Heart right ventricle (tissue), 16 donors: ENCODE measurements around the gene OTULINL. TPM values are rescaled to one million over a fixed set of nuclear protein-coding genes. Genes with fewer than 3 reads are reported as not detected.

Source experiments
- ATAC-seq, 8 donors: fragments of 200-7000 bp; cut with Tn5 transposase; one replicate each; pipeline ENCODE4 v1.9.1; 2020; ENCODE audit warnings: mild to moderate bottlenecking in 8 of 8, moderate library complexity in 8 of 8, moderate number of reproducible peaks in 1 of 8
- DNase-seq, 2 donors: peaks; one replicate each; pipeline ENCODE4 v3.0.0-alpha.2; 2020
- H3K27ac ChIP-seq, 10 donors: fragments of 200-600 bp; sonication (generic) in 2 of 10; one replicate each; pipeline versions ENCODE4 v1.5.0 to v1.8.0; 2020 to 2022; ENCODE audit warnings: mild to moderate bottlenecking in 3 of 10
- H3K27me3 ChIP-seq, 7 donors: fragments of 200-600 bp; one replicate each; pipeline ENCODE4 v1.8.0; 2021 to 2022; ENCODE audit warnings: mild to moderate bottlenecking in 2 of 7
- H3K36me3 ChIP-seq, 9 donors: fragments of 200-600 bp; sonication (generic) in 1 of 9; one replicate each; pipeline versions ENCODE4 v1.5.0 to v1.8.0; 2020 to 2022; ENCODE audit warnings: mild to moderate bottlenecking in 2 of 9
- H3K4me1 ChIP-seq, 9 donors: fragments of 200-600 bp; sonication (generic) in 1 of 9; one replicate each; pipeline versions ENCODE4 v1.5.0 to v1.8.0; 2020 to 2022; ENCODE audit warnings: mild to moderate bottlenecking in 4 of 9
- H3K4me3 ChIP-seq, 10 donors: fragments of 200-600 bp; sonication (generic) in 2 of 10; one replicate each; pipeline versions ENCODE4 v1.5.0 to v1.8.0; 2020 to 2022; ENCODE audit warnings: mild to moderate bottlenecking in 7 of 10, moderate library complexity in 2 of 10
- H3K9me3 ChIP-seq, 11 donors: fragments of 200-600 bp in 10 of 11; sonication (generic) in 2 of 11; one replicate each; pipeline versions ENCODE4 v1.5.0 to v1.8.0; 2013 to 2022; ENCODE audit warnings: mild to moderate bottlenecking in 2 of 11, control low read depth in 1 of 11, moderate library complexity in 1 of 11
- WGBS, 2 donors: extraction: QIAGEN DNeasy Blood & Tissue Kit; methylation state at CpG; one replicate each; pipeline ENCODE4 v1.1.7; 2013; ENCODE audit warnings: inconsistent platforms in 1 of 2; 5-methylcytosine and 5-hydroxymethylcytosine counted together
- intact Hi-C, 10 donors: fragments of 100-400 bp; cut with DNase I; formaldehyde crosslinking; loops; one replicate each; pipeline versions ENCODE4 v1.11.1 to v1.14.2; 2022
- polyA plus RNA-seq, 2 donors: library from polyadenylated mRNA; stranded (reverse); fragments of 200-250 nt; gene quantifications; one replicate each; pipeline ENCODE4 v1.2.3, GENCODE V29; 2013
- total RNA-seq, 10 donors: library from RNA; stranded (reverse); fragmentation: NEBNext Ultra II Directional in 3 of 10; extraction: Animal tissue kit (Norgen Biotek cat#: 25700) in 3 of 10; gene quantifications; one replicate each; pipeline versions ENCODE4 v1.2.1 to v1.2.4, GENCODE V29; 2021 to 2023
- TF ChIP-seq, protein P1 (sequence below), 9 donors: fragments of 200-600 bp; sonication (generic) in 2 of 9; IDR thresholded peaks; one replicate each; pipeline versions ENCODE4 v1.5.0 to v1.8.0; 2021 to 2022; ENCODE audit warnings: antibody characterized with exemption in 9 of 9, mild to moderate bottlenecking in 5 of 9, moderate library complexity in 1 of 9
- donor health status: Arrhythmogenic right ventricular cardiomyopathy.
- donor health status: ischemic (EF 13 %, LVEDD 7.1; RV severe dilation, severe dysfunction).
- donor health status: healthy with polysubstance abuse.
- donor health status: DM: no; HTN: yes; CAD: no.
- donor health status: DM: no; HTN: no; CAD: no.
- donor health status: ischemic (EF 25% LVEDD 6.9; RV normal size, moderate dysfunction).
- donor health status: ischemic (EF 25% LVEDD 5.7; RV mildly dilated, moderate dysfunction).
- donor health status: healthy.
- donor health status: DM: yes; HTN: yes; CAD: no.
- donor health status: Ischemic cardiomyopathy.
- donor health status: ischemic (EF 35%, LVEDD 5.7; RV mildly dilated, moderate dysfunction).
- donor health status: nonischemic (EF 11% LVEDD 7.7; RV severe dilation, severe dysfunction).
- donor health status: DM: yes; HTN: yes; CAD: no.
- donor health status: PGD.
- donor health status: ischemic (EF 29% LVEDD 5.4; RV normal size, mild dysfunction).
- donor health status: nonischemic (EF 23%, LVEDD 6.1; RV moderate dilation, normal function).

The OTULINL gene
- total and polyA plus RNA-seq, 12 donors: 0.29 to 9.5 (median 1.3) TPM

DNA sequence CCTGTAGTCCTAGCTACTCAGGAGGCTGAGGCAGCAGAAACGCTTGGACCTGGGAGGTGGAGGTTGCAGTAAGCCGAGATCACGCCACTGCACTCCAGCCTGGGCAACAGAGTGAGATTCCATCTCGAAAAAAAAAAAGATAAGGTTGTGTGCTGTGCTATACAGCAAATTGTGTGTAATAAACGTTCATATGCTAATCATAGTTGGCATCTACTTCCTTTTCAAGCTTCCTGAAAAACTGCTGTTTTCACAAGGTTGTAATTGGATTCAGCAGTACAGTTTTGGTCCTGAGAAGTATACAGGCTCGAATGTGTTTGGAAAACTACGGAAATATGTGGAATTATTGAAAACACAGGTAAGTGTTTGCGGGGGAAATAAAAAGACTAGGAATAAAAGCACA lies 25.5 kb downstream of the OTULINL start:
- Histone ChIP-seq H3K27ac (no peak overlapping the region), H3K4me3 (no peak overlapping the region), H3K27me3 (peaks cover 0 to 3% (median 0%) of the 10 kb centered on the region in 7 donors), H3K9me3 (peaks cover 0 to 4% (median 0%) of the 10 kb centered on the region in 11 donors), H3K36me3 (peaks cover 0 to 57% (median 0%) of the 10 kb centered on the region in 9 donors), H3K4me1 (peaks cover 0 to 19% (median 0%) of the 10 kb centered on the region in 9 donors)
- intact Hi-C loops: no loop called here
- DNase-seq (no peak), ATAC-seq (no peak)
- WGBS, 2 donors: 81 to 83% methylated on average over 8 of the region's 8 CpGs
- TF ChIP-seq, protein P1, sequence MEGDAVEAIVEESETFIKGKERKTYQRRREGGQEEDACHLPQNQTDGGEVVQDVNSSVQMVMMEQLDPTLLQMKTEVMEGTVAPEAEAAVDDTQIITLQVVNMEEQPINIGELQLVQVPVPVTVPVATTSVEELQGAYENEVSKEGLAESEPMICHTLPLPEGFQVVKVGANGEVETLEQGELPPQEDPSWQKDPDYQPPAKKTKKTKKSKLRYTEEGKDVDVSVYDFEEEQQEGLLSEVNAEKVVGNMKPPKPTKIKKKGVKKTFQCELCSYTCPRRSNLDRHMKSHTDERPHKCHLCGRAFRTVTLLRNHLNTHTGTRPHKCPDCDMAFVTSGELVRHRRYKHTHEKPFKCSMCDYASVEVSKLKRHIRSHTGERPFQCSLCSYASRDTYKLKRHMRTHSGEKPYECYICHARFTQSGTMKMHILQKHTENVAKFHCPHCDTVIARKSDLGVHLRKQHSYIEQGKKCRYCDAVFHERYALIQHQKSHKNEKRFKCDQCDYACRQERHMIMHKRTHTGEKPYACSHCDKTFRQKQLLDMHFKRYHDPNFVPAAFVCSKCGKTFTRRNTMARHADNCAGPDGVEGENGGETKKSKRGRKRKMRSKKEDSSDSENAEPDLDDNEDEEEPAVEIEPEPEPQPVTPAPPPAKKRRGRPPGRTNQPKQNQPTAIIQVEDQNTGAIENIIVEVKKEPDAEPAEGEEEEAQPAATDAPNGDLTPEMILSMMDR (IDR thresholded peaks at IDR 0.05): no peak

GRCh38 chr5:14608169-14608568 lies 26.6 kb downstream of the OTULINL start:
- Histone ChIP-seq H3K9me3 (peaks cover 0 to 4% (median 0%) of the 10 kb centered on the region in 11 donors), H3K36me3 (peaks cover 0 to 53% (median 0%) of the 10 kb centered on the region in 9 donors), H3K4me3 (no peak overlapping the region), H3K4me1 (peaks cover 0 to 19% (median 0%) of the 10 kb centered on the region in 9 donors), H3K27ac (no peak overlapping the region), H3K27me3 (peaks cover 0 to 3% (median 0%) of the 10 kb centered on the region in 7 donors)
- intact Hi-C loops: no loop called here
- no peak for ATAC-seq
- WGBS, 2 donors: 44 to 54% methylated on average over 2 of the region's 2 CpGs
- DNase-seq: no peak
- TF ChIP-seq, protein P1 (IDR thresholded peaks at IDR 0.05): no peak

DNA sequence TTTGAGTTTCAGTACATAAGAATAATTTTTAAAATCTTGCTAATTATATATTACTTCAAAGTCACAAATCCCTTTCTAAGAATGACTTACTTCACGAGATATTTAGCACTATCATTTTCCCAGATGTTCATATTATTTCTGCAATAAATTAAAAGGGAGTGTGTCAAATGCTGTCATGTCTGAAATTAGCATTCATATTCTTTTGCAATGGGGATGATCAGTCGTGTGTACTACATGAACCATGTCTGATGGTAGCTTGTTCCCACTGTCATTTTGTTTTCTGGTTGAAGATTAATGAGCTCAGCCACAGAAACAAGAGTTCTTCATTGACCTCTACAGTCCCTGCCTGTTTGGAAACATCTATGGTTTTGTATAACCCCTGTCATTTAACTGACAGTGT lies 30.1 kb downstream of the OTULINL start:
- no peak for ATAC-seq
- Histone ChIP-seq H3K36me3 (peaks cover 0 to 68% (median 0%) of the 10 kb centered on the region in 9 donors), H3K27me3 (peaks cover 0 to 3% (median 0%) of the 10 kb centered on the region in 7 donors), H3K4me3 (no peak overlapping the region), H3K4me1 (peaks cover 0 to 15% (median 0%) of the 10 kb centered on the region in 9 donors), H3K9me3 (no peaks in the 10 kb centered on the region), H3K27ac (no peak overlapping the region)
- no peak for DNase-seq
- WGBS, 2 donors: 78 to 84% methylated on average over 2 of the region's 2 CpGs
- TF ChIP-seq, protein P1 (IDR thresholded peaks at IDR 0.05): no peak
- intact Hi-C loops: no loop called here

- no peak for DNase-seq
- peaks cover 0 to 71% (median 0%) of the 10 kb centered on the region in 9 donors for H3K36me3 ChIP-seq
- no peak overlapping the region for H3K27ac ChIP-seq
- no peak overlapping the region for H3K4me3 ChIP-seq
- no peaks in the 10 kb centered on the region for H3K9me3 ChIP-seq
- 73 to 87% methylated on average over 5 of the region's 5 CpGs for WGBS, 2 donors
- peaks cover 0 to 3% (median 0%) of the 10 kb centered on the region in 7 donors for H3K27me3 ChIP-seq
- intact Hi-C loops: no loop called here
- TF ChIP-seq, protein P1 (IDR thresholded peaks at IDR 0.05): no peak
- H3K4me1 ChIP-seq: no peaks in the 10 kb centered on the region
- ATAC-seq: peak in 7 of 8 donors; percentile 56 to 99 (median 76)
These were observed 32.9 kb downstream of the OTULINL start for GRCh38 chr5:14614490-14614889.
